NCI-H1092 treated with DMSO at 0.1 percent for 48 hours (cell line): Measurements from ENCODE around the gene SEMA3E.

Source experiments
- DNase-seq: peaks from one replicate; lab custom pipeline; 2025; lab: John Stamatoyannopoulos, UW

Gene SEMA3E

GRCh38 chr7:83355143-83355542, 293.8 kb downstream of the SEMA3E start:
- DNase-seq, result no peak

- no peak for DNase-seq
These were observed 300.9 kb downstream of the SEMA3E start for GRCh38 chr7:83347945-83348444.

GRCh38 chr7:83339907-83340306, 309.0 kb downstream of the SEMA3E start:
- DNase-seq, result no peak

GRCh38 chr7:83338277-83338950, 310.5 kb downstream of the SEMA3E start:
- no peak for DNase-seq

- no peak for DNase-seq
These were observed 311.9 kb downstream of the SEMA3E start for GRCh38 chr7:83337050-83337449.

GRCh38 chr7:83326223-83326622, 322.7 kb downstream of the SEMA3E start:
- DNase-seq, result no peak

- DNase-seq, result no peak
These were observed 323.9 kb downstream of the SEMA3E start for GRCh38 chr7:83325083-83325482.

GRCh38 chr7:83324596-83324995, 324.3 kb downstream of the SEMA3E start:
- no peak for DNase-seq

- DNase-seq, result no peak
These were observed 327.9 kb downstream of the SEMA3E start for GRCh38 chr7:83321011-83321410.

- no peak for DNase-seq
These were observed 335.0 kb downstream of the SEMA3E start for GRCh38 chr7:83313931-83314330.
